Stomach smooth muscle (tissue), 2 donors: ENCODE results near the gene CCBE1.

Source experiments
- H3K27ac ChIP-seq: one replicate; pipeline ENCODE4 v1.7.0; 2013; ENCODE audit warnings: mild to moderate bottlenecking, low read length, inconsistent platforms
- H3K27me3 ChIP-seq, 2 donors: one replicate each; pipeline ENCODE4 v1.7.0; 2013; ENCODE audit warnings: low read length in 2 of 2; ENCODE audit not compliant: insufficient read depth in 2 of 2, control insufficient read depth in 1 of 2
- H3K36me3 ChIP-seq, 2 donors: one replicate each; pipeline ENCODE4 v1.7.0; 2013; ENCODE audit warnings: low read length in 2 of 2; ENCODE audit not compliant: control insufficient read depth in 2 of 2, insufficient read depth in 2 of 2
- H3K4me1 ChIP-seq: one replicate; pipeline ENCODE4 v1.7.0; 2013; ENCODE audit warnings: low read length; ENCODE audit not compliant: control insufficient read depth, insufficient read depth
- H3K4me3 ChIP-seq, 2 donors: one replicate each; pipeline ENCODE4 v1.7.0; 2013; ENCODE audit warnings: low read length in 2 of 2
- H3K9ac ChIP-seq, 2 donors: one replicate each; pipeline ENCODE4 v1.7.0; 2013; ENCODE audit warnings: low read length in 2 of 2, mild to moderate bottlenecking in 1 of 2
- H3K9me3 ChIP-seq, 2 donors: one replicate each; pipeline ENCODE4 v1.7.0; 2013; ENCODE audit warnings: low read length in 2 of 2; ENCODE audit not compliant: control insufficient read depth in 2 of 2
- donor health status: healthy.
- donor health status: Pancreatic carcinoma.

CCBE1 gene

DNA sequence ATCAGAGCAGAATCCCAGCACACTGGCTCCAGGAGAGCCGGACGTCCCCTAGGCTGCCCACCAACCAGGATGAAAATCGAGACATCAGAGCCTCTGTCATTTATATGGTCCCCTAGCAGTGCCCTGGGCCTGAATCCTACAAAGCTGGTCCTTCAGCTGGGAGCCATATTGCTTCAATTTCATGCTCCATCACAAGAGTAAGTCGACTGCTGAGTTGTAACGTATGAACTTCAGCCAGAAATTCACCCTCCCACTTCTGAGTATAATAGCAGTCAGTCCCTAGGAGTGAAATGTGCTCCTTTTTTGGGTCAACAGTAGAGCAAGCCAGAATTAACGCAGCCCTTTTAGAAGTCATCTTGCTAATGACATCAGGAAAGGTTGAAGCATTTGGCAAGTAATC is 126.4 kb downstream of the CCBE1 start:
- Histone ChIP-seq H3K9me3 (no peaks in the 10 kb centered on the region), H3K36me3 (no peaks in the 10 kb centered on the region), H3K27me3 (no peaks in the 10 kb centered on the region), H3K27ac (no peak overlapping the region), H3K4me1 (no peaks in the 10 kb centered on the region), H3K4me3 (no peak overlapping the region), H3K9ac (no peak overlapping the region)

DNA sequence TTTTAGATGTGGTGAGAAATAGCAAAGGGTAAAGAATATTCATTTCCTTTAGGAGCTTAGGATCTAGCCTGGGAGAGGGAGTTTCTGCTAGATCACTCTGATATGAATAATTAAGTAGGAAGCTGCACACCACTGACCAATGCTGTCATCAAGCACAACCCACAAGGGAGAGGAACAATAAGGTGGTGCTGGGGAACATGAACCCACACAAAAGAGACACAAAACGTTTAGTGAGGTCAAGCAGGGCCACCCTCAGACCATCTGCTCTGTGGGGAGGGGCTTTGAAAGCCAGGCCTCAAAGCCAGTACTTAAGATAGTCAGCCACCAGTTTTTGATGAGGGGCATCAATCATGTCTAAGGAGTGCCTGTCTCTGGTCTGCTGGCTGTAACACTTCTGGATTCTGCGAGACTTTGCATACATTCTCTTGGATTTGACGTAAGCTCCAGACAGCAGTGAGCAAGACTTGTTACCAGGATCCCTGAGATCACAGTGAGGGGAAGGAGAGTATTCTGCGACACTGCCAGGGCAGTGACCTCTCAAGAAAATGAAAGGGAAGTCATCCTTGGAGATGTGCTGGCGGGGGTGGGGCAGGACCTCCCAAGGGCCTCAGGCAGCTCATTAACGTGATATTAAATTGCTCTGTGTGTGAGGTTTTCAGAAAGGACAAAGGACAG is 127.0 kb downstream of the CCBE1 start:
- Histone ChIP-seq H3K9me3 (no peaks in the 10 kb centered on the region), H3K4me1 (no peaks in the 10 kb centered on the region), H3K27ac (no peak overlapping the region)

DNA sequence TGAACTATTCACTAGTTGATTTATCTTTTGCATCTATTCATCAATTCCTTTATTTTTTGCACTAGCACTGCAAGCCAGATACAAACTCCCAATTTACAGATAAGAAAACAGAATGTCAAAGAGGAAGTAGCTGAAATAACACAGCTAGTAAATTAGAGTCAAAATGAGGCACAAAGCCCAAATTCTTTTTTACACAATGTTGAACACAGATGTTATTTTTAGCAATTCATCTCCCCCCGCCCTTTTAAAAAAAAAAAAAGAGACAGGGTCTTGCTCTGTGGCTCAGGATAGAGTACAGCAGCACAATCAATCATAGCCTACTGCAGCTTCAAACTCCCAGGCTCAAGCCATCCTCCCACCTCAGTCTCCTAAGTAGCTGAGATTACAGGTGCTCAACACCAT is 127.8 kb downstream of the CCBE1 start:
- Histone ChIP-seq H3K4me1 (no peaks in the 10 kb centered on the region), H3K27me3 (no peaks in the 10 kb centered on the region), H3K9me3 (no peaks in the 10 kb centered on the region), H3K9ac (no peak overlapping the region), H3K27ac (no peak overlapping the region), H3K4me3 (no peak overlapping the region), H3K36me3 (no peaks in the 10 kb centered on the region)

More for the DNA sequence above, 127.0 kb downstream of the CCBE1 start:
- Histone ChIP-seq H3K27me3 (no peaks in the 10 kb centered on the region), H3K4me3 (no peak overlapping the region), H3K9ac (no peak overlapping the region), H3K36me3 (no peaks in the 10 kb centered on the region)

DNA sequence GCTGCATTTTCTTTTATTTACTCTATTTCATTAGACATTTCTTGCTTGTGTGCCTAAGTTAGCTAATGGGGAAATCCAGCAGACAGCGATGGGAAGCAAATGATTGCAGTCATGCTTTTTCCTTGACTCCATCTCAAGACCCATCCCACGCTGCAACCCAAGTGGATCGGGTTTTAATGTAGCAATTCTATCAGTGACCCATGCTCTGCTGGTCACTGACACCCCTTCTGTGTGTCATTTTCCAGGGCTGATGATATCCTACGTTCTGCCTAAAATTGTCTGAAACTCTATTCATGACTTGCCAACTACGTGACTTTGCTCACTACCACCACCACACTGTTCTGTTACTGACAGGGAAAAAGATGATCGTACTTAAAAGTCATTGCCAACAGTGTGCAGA is 129.8 kb downstream of the CCBE1 start:
- Histone ChIP-seq H3K9ac (no peak overlapping the region), H3K4me3 (no peak overlapping the region), H3K4me1 (no peaks in the 10 kb centered on the region), H3K36me3 (no peaks in the 10 kb centered on the region), H3K27me3 (no peaks in the 10 kb centered on the region), H3K27ac (no peak overlapping the region), H3K9me3 (no peaks in the 10 kb centered on the region)

DNA sequence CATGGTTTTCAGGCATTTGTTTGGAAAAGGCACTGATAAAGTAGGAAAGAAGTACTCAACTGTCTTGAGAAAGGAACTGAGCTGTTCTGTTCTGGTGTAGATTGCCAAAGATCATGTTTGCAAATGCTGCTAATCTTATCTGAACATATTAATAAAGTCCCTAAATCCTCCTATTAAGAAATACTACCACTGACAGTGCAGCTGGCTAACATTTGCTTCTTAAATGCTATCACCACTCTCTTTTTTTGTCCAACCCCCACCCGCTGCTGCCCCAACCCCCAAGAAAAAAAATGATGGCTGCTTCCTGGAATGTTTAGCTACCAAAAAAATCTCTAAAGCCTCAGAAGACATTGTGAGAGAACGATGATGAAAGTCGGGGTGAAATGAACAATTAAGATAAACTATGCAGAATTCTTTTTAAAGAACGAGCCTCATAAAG is 130.7 kb downstream of the CCBE1 start:
- no peak overlapping the region for H3K27ac ChIP-seq
- no peak overlapping the region for H3K9ac ChIP-seq
- H3K9me3 ChIP-seq, result no peaks in the 10 kb centered on the region
- no peaks in the 10 kb centered on the region for H3K27me3 ChIP-seq
- no peaks in the 10 kb centered on the region for H3K36me3 ChIP-seq
- no peaks in the 10 kb centered on the region for H3K4me1 ChIP-seq
- no peak overlapping the region for H3K4me3 ChIP-seq

DNA sequence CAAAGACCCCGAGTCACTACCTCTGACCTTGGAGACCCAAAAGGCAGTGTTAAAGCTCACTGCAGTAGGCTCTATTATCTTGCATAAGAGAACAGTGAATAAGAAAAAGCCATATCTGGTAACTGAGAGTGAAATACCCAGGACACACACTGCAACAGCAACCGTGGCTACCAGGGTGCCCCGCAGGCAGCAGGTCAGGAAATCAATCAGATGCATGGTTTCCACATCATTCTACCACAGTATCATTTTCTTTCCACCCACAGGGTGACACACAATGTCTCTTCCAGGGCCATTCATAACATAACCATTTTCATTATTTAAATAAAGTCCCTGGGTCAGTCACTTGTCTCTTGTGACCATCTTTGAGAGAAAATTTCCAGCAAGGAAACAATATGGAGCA is 131.3 kb downstream of the CCBE1 start:
- H3K9me3 ChIP-seq, result no peaks in the 10 kb centered on the region
- H3K27me3 ChIP-seq, result peaks cover 0 to under 1% of the 10 kb centered on the region in 2 donors
- H3K9ac ChIP-seq, result no peak overlapping the region
- no peak overlapping the region for H3K4me3 ChIP-seq
- no peaks in the 10 kb centered on the region for H3K4me1 ChIP-seq
- H3K27ac ChIP-seq, result no peak overlapping the region
- H3K36me3 ChIP-seq, result no peaks in the 10 kb centered on the region

DNA sequence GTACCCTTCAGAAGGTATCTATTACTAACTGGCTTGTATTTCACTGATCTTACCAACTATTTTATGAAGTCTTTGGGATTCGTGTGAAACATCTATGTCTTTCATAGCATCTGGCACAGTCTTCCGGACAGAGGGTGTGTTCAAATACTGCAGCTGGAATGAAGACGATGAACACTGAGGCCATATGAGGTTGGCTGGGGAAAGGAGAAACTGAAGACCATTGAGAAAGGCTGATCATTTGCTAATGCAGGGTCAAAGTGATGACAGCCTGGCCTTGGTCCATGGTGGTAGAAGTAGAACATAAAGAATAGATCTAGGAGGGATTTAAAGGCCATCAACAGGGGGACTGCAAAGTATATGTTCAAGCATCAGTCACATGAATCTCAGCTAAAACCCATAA is 132.7 kb downstream of the CCBE1 start:
- H3K4me1 ChIP-seq, result no peaks in the 10 kb centered on the region
- H3K4me3 ChIP-seq, result no peak overlapping the region
- no peak overlapping the region for H3K9ac ChIP-seq
- H3K9me3 ChIP-seq, result no peaks in the 10 kb centered on the region
- no peaks in the 10 kb centered on the region for H3K36me3 ChIP-seq
- no peak overlapping the region for H3K27ac ChIP-seq
- H3K27me3 ChIP-seq, result peaks cover 0 to 2% of the 10 kb centered on the region in 2 donors

DNA sequence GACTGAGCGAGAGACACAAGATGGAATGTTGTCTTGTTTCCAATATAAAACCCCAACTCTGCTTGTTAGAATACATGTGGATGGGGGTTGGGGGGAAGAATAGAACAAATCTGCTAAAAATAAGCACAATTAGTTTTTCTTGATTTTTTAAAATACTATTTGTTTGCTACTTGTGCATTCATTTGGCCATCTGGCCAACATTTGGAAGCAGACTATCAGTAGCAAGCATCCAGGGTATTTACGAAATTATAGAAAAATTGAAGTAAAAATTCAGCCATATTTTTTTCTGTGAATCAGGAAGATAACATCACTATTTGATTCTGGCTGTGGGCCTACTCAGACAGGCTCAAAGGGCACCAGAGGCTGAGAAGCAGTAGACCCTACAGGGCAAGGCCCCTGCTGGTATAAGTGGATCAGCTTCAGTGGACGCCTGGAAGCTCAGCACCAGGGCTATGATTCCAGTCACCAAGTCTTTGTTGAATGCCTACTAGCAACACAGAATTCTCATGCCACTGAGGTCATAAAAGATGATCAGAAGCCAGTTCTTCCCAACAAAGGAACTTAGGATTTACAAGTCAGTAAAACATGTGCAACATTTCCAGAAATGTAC is 133.9 kb downstream of the CCBE1 start:
- no peak overlapping the region for H3K27ac ChIP-seq
- no peaks in the 10 kb centered on the region for H3K9me3 ChIP-seq
- no peak overlapping the region for H3K9ac ChIP-seq
- H3K36me3 ChIP-seq, result no peaks in the 10 kb centered on the region
- peaks cover 0 to 2% of the 10 kb centered on the region in 2 donors for H3K27me3 ChIP-seq
- H3K4me1 ChIP-seq, result no peaks in the 10 kb centered on the region
- H3K4me3 ChIP-seq, result no peak overlapping the region

DNA sequence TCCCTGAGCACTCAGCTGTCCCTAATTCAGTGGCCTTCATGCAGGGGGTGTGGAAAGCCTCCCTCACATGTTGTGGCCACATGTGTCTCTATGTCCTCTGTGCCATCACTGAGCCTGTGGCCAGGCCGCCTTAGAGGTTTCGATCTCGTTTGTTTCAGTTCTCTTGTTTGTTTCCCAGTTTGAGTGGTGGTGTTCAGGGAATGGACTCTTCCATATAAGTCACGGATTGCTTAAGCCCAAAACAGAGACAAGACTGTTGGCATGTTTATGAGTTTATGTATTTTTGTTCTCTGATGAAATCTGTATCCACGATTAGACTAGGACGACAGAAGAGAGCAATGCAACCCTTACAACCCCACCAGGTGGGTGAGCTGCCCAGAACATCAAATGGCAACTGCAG is 134.5 kb downstream of the CCBE1 start:
- no peaks in the 10 kb centered on the region for H3K36me3 ChIP-seq
- H3K27ac ChIP-seq, result no peak overlapping the region
- no peak overlapping the region for H3K4me3 ChIP-seq
- no peak overlapping the region for H3K9ac ChIP-seq
- H3K4me1 ChIP-seq, result no peaks in the 10 kb centered on the region
- H3K9me3 ChIP-seq, result no peaks in the 10 kb centered on the region
- peaks cover 0 to 2% of the 10 kb centered on the region in 2 donors for H3K27me3 ChIP-seq

DNA sequence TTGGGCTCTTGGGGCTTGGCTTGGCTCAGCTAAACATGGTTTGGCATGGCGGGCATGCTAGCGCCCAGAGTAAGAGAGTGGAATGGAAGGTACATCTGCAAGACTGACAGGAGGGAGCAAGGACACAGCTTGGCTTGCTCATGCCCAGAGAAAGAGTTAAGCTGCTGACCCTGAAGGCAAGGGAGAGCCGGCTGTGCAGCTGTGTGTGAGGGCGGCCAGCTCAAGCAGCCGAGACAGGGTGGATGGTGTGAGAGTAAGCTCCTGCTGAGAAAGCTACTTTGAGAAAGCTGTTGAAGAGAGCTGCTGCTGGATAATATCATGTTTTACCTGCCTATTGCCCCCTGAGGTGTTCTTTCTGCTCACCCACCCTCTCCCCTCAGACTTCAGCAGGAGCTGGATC is 135.6 kb downstream of the CCBE1 start:
- H3K4me3 ChIP-seq, result no peak overlapping the region
- H3K4me1 ChIP-seq, result no peaks in the 10 kb centered on the region
- H3K27me3 ChIP-seq, result peaks cover 0 to 2% of the 10 kb centered on the region in 2 donors
- H3K9me3 ChIP-seq, result no peaks in the 10 kb centered on the region
- no peaks in the 10 kb centered on the region for H3K36me3 ChIP-seq
- H3K9ac ChIP-seq, result no peak overlapping the region
- H3K27ac ChIP-seq, result no peak overlapping the region

DNA sequence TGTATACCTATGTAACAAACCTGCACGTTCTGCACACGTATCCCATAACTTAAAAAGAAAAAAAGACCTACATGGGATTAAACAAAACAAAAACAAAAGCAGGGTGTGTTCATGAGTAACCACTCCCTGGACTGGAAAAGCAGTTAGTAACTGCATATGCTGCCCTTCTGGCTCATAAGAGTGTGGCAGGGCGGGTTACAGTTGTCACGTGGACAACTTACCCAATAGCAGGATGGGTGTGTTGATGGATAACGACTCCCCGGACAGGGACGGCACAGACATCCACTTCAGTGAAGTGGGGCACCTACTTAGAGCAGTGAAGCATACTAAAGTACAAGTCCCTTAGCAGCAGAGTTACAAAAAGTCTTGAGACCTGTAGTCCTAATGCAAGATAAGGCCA is 136.7 kb downstream of the CCBE1 start:
- Histone ChIP-seq H3K4me1 (no peaks in the 10 kb centered on the region), H3K4me3 (no peak overlapping the region), H3K9me3 (no peaks in the 10 kb centered on the region), H3K27me3 (peaks cover 0 to 2% of the 10 kb centered on the region in 2 donors), H3K27ac (no peak overlapping the region), H3K36me3 (no peaks in the 10 kb centered on the region), H3K9ac (no peak overlapping the region)
